Measurements from ENCODE around the gene CCL17.

The CCL17 gene

DNA sequence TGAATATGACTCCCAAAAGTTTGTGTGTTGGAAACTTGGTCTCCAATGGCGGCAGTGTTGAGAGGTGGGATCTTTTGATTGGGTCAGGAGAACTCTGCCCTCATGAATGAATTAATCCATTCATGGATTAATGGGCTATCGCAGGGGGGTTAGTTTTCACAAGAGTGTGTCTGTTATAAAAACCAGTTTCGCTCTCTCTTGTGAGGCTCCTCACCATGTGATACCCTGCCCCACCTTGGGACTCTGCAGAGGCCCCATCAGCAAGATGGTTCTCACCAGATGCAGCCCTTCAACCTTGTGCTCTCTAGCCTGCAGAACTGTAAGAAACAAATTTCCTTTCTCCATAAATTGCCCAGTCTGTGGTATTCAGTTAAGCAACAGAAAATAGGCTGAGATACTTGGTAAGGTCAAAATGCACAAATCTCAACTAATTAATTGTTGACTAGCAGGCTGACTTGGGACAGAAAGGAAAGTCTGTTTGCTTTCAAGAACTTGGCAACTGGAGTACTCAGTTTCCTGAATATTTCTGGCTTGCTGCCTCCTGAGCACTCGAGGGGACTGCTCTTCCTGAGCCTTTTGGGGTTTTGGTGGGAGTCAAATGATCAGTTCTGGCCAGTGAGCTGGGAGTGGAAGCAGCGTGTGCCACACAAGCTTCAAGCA lies 13.8 kb upstream of the CCL17 start:
- WGBS: 70% methylated on average over 5 of the region's 5 CpGs
- Histone ChIP-seq H4K8ac (ENCODE audit: low read length) (no peak overlapping the region), H3K9me3 (ENCODE audit: control insufficient read depth, low read length) (no peaks in the 10 kb centered on the region), H3K79me1 (replicated peaks; ENCODE audit: low read length, poor library complexity, severe bottlenecking) (no peaks in the 10 kb centered on the region), H2BK120ac (ENCODE audit: low read depth, low read length) (no peak overlapping the region), H2BK5ac (ENCODE audit: low read depth, low read length, poor library complexity, severe bottlenecking) (no peak overlapping the region), H4K91ac (ENCODE audit: low read length) (no peak overlapping the region), H3K27ac (ENCODE audit: low read length, poor library complexity, severe bottlenecking) (no peak overlapping the region), H3K27me3 (ENCODE audit: control insufficient read depth in 1 of 2, insufficient read depth in 1 of 2, low read length in 2 of 2) (peaks cover 26 to 38% of the 10 kb centered on the region in 2 experiments), H3K4me2 (ENCODE audit: low read length, poor library complexity, severe bottlenecking) (no peak overlapping the region), H3K9ac (ENCODE audit: low read length) (no peak overlapping the region), H3K14ac (ENCODE audit: low read length in 2 of 2) (no peak overlapping the region), H3K4me3 (ENCODE audit: insufficient read depth in 1 of 2, low read depth in 1 of 2, low read length in 2 of 2) (no peak overlapping the region), H3K36me3 (ENCODE audit: control insufficient read depth in 1 of 2, insufficient read depth in 2 of 2, low read depth in 1 of 2, low read length in 2 of 2) (no peaks in the 10 kb centered on the region), H2AFZ (ENCODE audit: low read depth, low read length) (no peak overlapping the region), H2BK12ac (ENCODE audit: low read length in 2 of 2) (no peak overlapping the region), H3K18ac (ENCODE audit: low read depth in 1 of 2, low read length in 2 of 2) (no peak overlapping the region), H2AK5ac (ENCODE audit: low read length, severe bottlenecking) (no peak overlapping the region), H3K4me1 (ENCODE audit: control insufficient read depth, insufficient read depth, low read depth, low read length) (peaks cover 7% of the 10 kb centered on the region), H3K4ac (ENCODE audit: low read depth in 1 of 2, low read length in 2 of 2) (no peak overlapping the region), H2BK15ac (ENCODE audit: low read depth, poor library complexity, severe bottlenecking) (no peak overlapping the region), H3K23ac (ENCODE audit: low read length in 2 of 2) (no peak overlapping the region)
- DNase-seq: no peak

DNA sequence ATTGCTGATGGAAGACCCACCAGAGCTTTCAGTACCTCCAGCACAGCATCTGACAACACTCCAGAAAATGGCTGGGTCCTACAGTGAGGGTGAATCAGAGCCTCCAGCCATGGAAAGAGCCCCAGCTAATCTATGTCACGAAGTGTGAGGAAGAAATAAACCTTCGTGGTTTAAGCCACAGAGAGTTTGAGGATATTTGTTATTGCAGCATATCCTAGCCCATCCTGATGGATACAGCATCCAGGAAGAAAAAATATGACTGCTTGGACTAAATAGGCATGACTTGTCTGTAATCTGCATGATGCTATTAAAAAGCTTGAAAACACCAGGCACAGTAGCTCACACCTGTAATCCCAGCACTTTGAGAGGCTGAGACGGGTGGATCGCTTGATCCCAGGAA lies 13.3 kb upstream of the CCL17 start:
- Histone ChIP-seq H3K79me1 (replicated peaks; ENCODE audit: low read length, poor library complexity, severe bottlenecking) (no peaks in the 10 kb centered on the region), H3K27ac (ENCODE audit: low read length, poor library complexity, severe bottlenecking) (no peak overlapping the region), H3K23ac (ENCODE audit: low read length in 2 of 2) (no peak overlapping the region), H3K4me1 (ENCODE audit: control insufficient read depth, insufficient read depth, low read depth, low read length) (peaks cover 6% of the 10 kb centered on the region), H3K14ac (ENCODE audit: low read length in 2 of 2) (no peak overlapping the region), H2BK120ac (ENCODE audit: low read depth, low read length) (no peak overlapping the region), H3K9me3 (ENCODE audit: control insufficient read depth, low read length) (no peaks in the 10 kb centered on the region), H3K4me2 (ENCODE audit: low read length, poor library complexity, severe bottlenecking) (no peak overlapping the region), H2BK5ac (ENCODE audit: low read depth, low read length, poor library complexity, severe bottlenecking) (no peak overlapping the region), H3K4ac (ENCODE audit: low read depth in 1 of 2, low read length in 2 of 2) (no peak overlapping the region), H3K36me3 (ENCODE audit: control insufficient read depth in 1 of 2, insufficient read depth in 2 of 2, low read depth in 1 of 2, low read length in 2 of 2) (no peaks in the 10 kb centered on the region), H2AK5ac (ENCODE audit: low read length, severe bottlenecking) (no peak overlapping the region), H2BK12ac (ENCODE audit: low read length in 2 of 2) (no peak overlapping the region), H2BK15ac (ENCODE audit: low read depth, poor library complexity, severe bottlenecking) (no peak overlapping the region), H3K27me3 (ENCODE audit: control insufficient read depth in 1 of 2, insufficient read depth in 1 of 2, low read length in 2 of 2) (peaks cover 26 to 38% of the 10 kb centered on the region in 2 experiments), H3K18ac (ENCODE audit: low read depth in 1 of 2, low read length in 2 of 2) (no peak overlapping the region), H4K91ac (ENCODE audit: low read length) (no peak overlapping the region), H3K4me3 (ENCODE audit: insufficient read depth in 1 of 2, low read depth in 1 of 2, low read length in 2 of 2) (no peak overlapping the region), H3K9ac (ENCODE audit: low read length) (no peak overlapping the region), H4K8ac (ENCODE audit: low read length) (no peak overlapping the region), H2AFZ (ENCODE audit: low read depth, low read length) (no peak overlapping the region)
- no peak for DNase-seq
- 55% methylated on average over 3 of the region's 4 CpGs for WGBS

DNA sequence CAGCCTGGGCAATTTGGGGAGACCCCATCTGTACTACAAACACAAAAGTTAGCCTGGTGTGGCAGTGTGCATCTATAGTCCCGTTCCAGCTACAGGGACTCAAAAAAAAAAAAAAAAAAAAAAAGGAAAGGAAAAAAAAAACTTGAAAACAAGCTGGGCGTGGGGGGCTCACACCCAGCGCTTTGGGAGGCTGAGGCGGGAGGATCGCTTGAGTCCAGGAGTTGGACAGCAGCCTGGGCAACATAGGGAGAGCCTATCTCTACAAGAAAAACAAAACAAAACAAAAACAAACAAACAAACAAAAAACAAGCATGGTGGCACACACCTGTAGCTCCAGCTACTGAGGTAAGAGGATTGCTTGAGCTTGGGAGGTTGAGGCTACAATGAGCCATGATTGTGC lies 12.9 kb upstream of the CCL17 start:
- H2BK5ac ChIP-seq (ENCODE audit: low read depth, low read length, poor library complexity, severe bottlenecking): no peak overlapping the region
- no peaks in the 10 kb centered on the region for H3K79me1 ChIP-seq (replicated peaks; ENCODE audit: low read length, poor library complexity, severe bottlenecking)
- no peak for DNase-seq
- no peaks in the 10 kb centered on the region for H3K36me3 ChIP-seq (ENCODE audit: control insufficient read depth in 1 of 2, insufficient read depth in 2 of 2, low read depth in 1 of 2, low read length in 2 of 2)
- H3K4me1 ChIP-seq (ENCODE audit: control insufficient read depth, insufficient read depth, low read depth, low read length): peaks cover 3% of the 10 kb centered on the region
- no peak overlapping the region for H2AK5ac ChIP-seq (ENCODE audit: low read length, severe bottlenecking)
- no peaks in the 10 kb centered on the region for H3K9me3 ChIP-seq (ENCODE audit: control insufficient read depth, low read length)
- no peak overlapping the region for H3K23ac ChIP-seq (ENCODE audit: low read length in 2 of 2)
- no peak overlapping the region for H2BK12ac ChIP-seq (ENCODE audit: low read length in 2 of 2)
- no peak overlapping the region for H3K27ac ChIP-seq (ENCODE audit: low read length, poor library complexity, severe bottlenecking)
- H3K18ac ChIP-seq (ENCODE audit: low read depth in 1 of 2, low read length in 2 of 2): no peak overlapping the region
- no peak overlapping the region for H3K4me3 ChIP-seq (ENCODE audit: insufficient read depth in 1 of 2, low read depth in 1 of 2, low read length in 2 of 2)
- H4K91ac ChIP-seq (ENCODE audit: low read length): no peak overlapping the region
- H2BK120ac ChIP-seq (ENCODE audit: low read depth, low read length): no peak overlapping the region
- H2AFZ ChIP-seq (ENCODE audit: low read depth, low read length): no peak overlapping the region
- WGBS: 75% methylated on average over 2 of the region's 5 CpGs
- H3K14ac ChIP-seq (ENCODE audit: low read length in 2 of 2): no peak overlapping the region
- no peak overlapping the region for H3K4ac ChIP-seq (ENCODE audit: low read depth in 1 of 2, low read length in 2 of 2)
- no peak overlapping the region for H3K4me2 ChIP-seq (ENCODE audit: low read length, poor library complexity, severe bottlenecking)
- H4K8ac ChIP-seq (ENCODE audit: low read length): no peak overlapping the region
- H2BK15ac ChIP-seq (ENCODE audit: low read depth, poor library complexity, severe bottlenecking): no peak overlapping the region
- H3K9ac ChIP-seq (ENCODE audit: low read length): no peak overlapping the region
- H3K27me3 ChIP-seq (ENCODE audit: control insufficient read depth in 1 of 2, insufficient read depth in 1 of 2, low read length in 2 of 2): peaks cover 26 to 40% of the 10 kb centered on the region in 2 experiments

DNA sequence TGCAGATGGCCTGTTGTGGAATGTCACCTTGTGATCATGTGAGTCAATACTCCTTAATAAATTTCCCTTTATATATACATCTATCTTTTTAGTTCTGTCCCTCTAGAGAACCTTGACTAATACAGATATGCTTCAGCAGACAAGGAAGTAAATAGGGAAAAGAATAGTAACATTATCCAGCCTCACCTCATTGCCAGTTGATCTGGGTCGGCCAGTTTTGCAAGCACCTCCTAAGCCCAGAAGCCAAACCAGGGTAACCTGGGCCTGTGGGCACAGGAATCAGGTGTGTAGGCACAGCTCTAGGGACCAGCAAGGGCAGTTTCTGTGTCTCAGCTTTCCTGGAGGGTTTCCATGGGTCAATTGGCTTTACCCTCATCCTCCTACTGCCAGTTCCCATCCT lies 11.9 kb upstream of the CCL17 start:
- no peak overlapping the region for H3K18ac ChIP-seq (ENCODE audit: low read depth in 1 of 2, low read length in 2 of 2)
- no peak overlapping the region for H4K91ac ChIP-seq (ENCODE audit: low read length)
- H3K79me1 ChIP-seq (replicated peaks; ENCODE audit: low read length, poor library complexity, severe bottlenecking): no peaks in the 10 kb centered on the region
- no peak overlapping the region for H2AFZ ChIP-seq (ENCODE audit: low read depth, low read length)
- no peak overlapping the region for H3K27ac ChIP-seq (ENCODE audit: low read length, poor library complexity, severe bottlenecking)
- H3K9me3 ChIP-seq (ENCODE audit: control insufficient read depth, low read length): no peaks in the 10 kb centered on the region
- H2BK15ac ChIP-seq (ENCODE audit: low read depth, poor library complexity, severe bottlenecking): no peak overlapping the region
- peaks cover 28 to 43% of the 10 kb centered on the region in 2 experiments for H3K27me3 ChIP-seq (ENCODE audit: control insufficient read depth in 1 of 2, insufficient read depth in 1 of 2, low read length in 2 of 2)
- H3K4me2 ChIP-seq (ENCODE audit: low read length, poor library complexity, severe bottlenecking): no peak overlapping the region
- no peak for DNase-seq
- H2BK120ac ChIP-seq (ENCODE audit: low read depth, low read length): no peak overlapping the region
- H2AK5ac ChIP-seq (ENCODE audit: low read length, severe bottlenecking): no peak overlapping the region
- H3K4ac ChIP-seq (ENCODE audit: low read depth in 1 of 2, low read length in 2 of 2): no peak overlapping the region
- H3K36me3 ChIP-seq (ENCODE audit: control insufficient read depth in 1 of 2, insufficient read depth in 2 of 2, low read depth in 1 of 2, low read length in 2 of 2): no peaks in the 10 kb centered on the region
- H3K9ac ChIP-seq (ENCODE audit: low read length): no peak overlapping the region
- no peak overlapping the region for H3K14ac ChIP-seq (ENCODE audit: low read length in 2 of 2)
- peaks cover 3% of the 10 kb centered on the region for H3K4me1 ChIP-seq (ENCODE audit: control insufficient read depth, insufficient read depth, low read depth, low read length)
- 88% methylated on average over 1 of the region's 1 CpG for WGBS
- no peak overlapping the region for H2BK5ac ChIP-seq (ENCODE audit: low read depth, low read length, poor library complexity, severe bottlenecking)
- H3K4me3 ChIP-seq (ENCODE audit: insufficient read depth in 1 of 2, low read depth in 1 of 2, low read length in 2 of 2): no peak overlapping the region
- H3K23ac ChIP-seq (ENCODE audit: low read length in 2 of 2): no peak overlapping the region
- no peak overlapping the region for H2BK12ac ChIP-seq (ENCODE audit: low read length in 2 of 2)
- H4K8ac ChIP-seq (ENCODE audit: low read length): no peak overlapping the region
